ENCODE measurements around the gene TSPAN5.

- TF ChIP-seq CTCF (IDR thresholded peaks at IDR 0.05 in 8 of 11, conservative IDR thresholded peaks at IDR 0.05 in 3 of 11) = no peak
- TF ChIP-seq POLR2A (IDR thresholded peaks at IDR 0.05) = no peak
- no peak for TF ChIP-seq POLR2AphosphoS5 (IDR thresholded peaks at IDR 0.05)
Observed at GRCh38 chr4:98469771-98470170, 188.6 kb downstream of the TSPAN5 start.
